H1 (cell line): ENCODE measurements around the gene CHD1. TPM values are rescaled to one million over a fixed set of nuclear protein-coding genes. Genes with fewer than 3 reads are reported as not detected.
A peak's percentile ranks its signal among the peaks of the same experiment; 100 is the strongest.

Experiments used
- CTCF ChIA-PET: fragments of 300-600 bp; sonication (Branson Sonifier 250); formaldehyde crosslinking; loops from one replicate; lab custom pipeline; 2021; ENCODE audit not compliant: partially characterized antibody; lab: Charles Lee
- POLR2A ChIA-PET: fragments of 300-600 bp; sonication (Branson Sonifier 250); formaldehyde crosslinking; loops from one replicate; lab custom pipeline; 2021; ENCODE audit warnings: inconsistent platforms; ENCODE audit not compliant: partially characterized antibody; lab: Charles Lee
- DNase-seq, 2 experiments: peaks; one replicate each; pipeline versions ENCODE4 v3.0.0 to v3.0.0-alpha.2; 2010 to 2022; ENCODE audit warnings: low spot score in 2 of 2, low read depth in 1 of 2, mixed read lengths in 1 of 2
- FAIRE-seq: peaks from 2 replicates; lab custom pipeline; 2011; peaks lifted over from hg19 to GRCh38; lab: Jason Lieb, UNC
- H2AFZ ChIP-seq: 2 replicates; pipeline ENCODE4 v1.8.1; 2012; ENCODE audit warnings: low read length, inconsistent platforms
- H2AK5ac ChIP-seq: 2 replicates; pipeline ENCODE4 v1.6.1; 2013; ENCODE audit warnings: low read depth, low read length
- H2BK120ac ChIP-seq: replicated peaks from 2 replicates; pipeline ENCODE3; 2013; ENCODE audit warnings: low read depth, low read length, inconsistent platforms
- H2BK12ac ChIP-seq: 2 replicates; pipeline ENCODE4 v1.6.1; 2013; ENCODE audit warnings: low read depth, low read length
- H2BK15ac ChIP-seq: 2 replicates; pipeline ENCODE4 v1.6.1; 2013; ENCODE audit warnings: low read length
- H2BK20ac ChIP-seq: 2 replicates; pipeline ENCODE4 v1.6.1; 2013; ENCODE audit warnings: low read length
- H2BK5ac ChIP-seq: 2 replicates; pipeline ENCODE4 v1.6.1; 2013; ENCODE audit warnings: low read depth, low read length
- H3K14ac ChIP-seq: 2 replicates; pipeline ENCODE4 v1.6.1; 2013; ENCODE audit warnings: inconsistent platforms; ENCODE audit not compliant: insufficient read length
- H3K18ac ChIP-seq: 2 replicates; pipeline ENCODE4 v1.6.1; 2013; ENCODE audit warnings: low read length; ENCODE audit errors: extremely low read depth
- H3K23ac ChIP-seq: 2 replicates; pipeline ENCODE4 v1.6.1; 2013; ENCODE audit warnings: inconsistent platforms; ENCODE audit not compliant: insufficient read length
- H3K23me2 ChIP-seq: 2 replicates; pipeline ENCODE4 v1.6.1; 2013; ENCODE audit warnings: low read depth, low read length
- H3K27ac ChIP-seq: 2 replicates; pipeline ENCODE4 v1.6.1; 2011; ENCODE audit warnings: low read depth, low read length, inconsistent platforms
- H3K27me3 ChIP-seq, 4 experiments: replicated peaks in 1 of 4; 1 replicate in 1 of 4; 2 replicates in 3 of 4; pipeline versions ENCODE4 v1.6.1 to v1.8.1; 2011 to 2013; ENCODE audit warnings: low read length in 3 of 4, mild to moderate bottlenecking in 3 of 4, inconsistent platforms in 2 of 4, mixed read lengths in 2 of 4, moderate library complexity in 1 of 4; ENCODE audit not compliant: control insufficient read depth in 3 of 4, insufficient read depth in 3 of 4; ENCODE audit errors: extremely low read depth in 1 of 4
- H3K36me3 ChIP-seq, 4 experiments: 2 replicates each; pipeline versions ENCODE4 v1.6.1 to v1.8.1; 2011 to 2013; ENCODE audit warnings: mild to moderate bottlenecking in 4 of 4, low read length in 3 of 4, moderate library complexity in 2 of 4, control low read depth in 1 of 4, inconsistent platforms in 1 of 4; ENCODE audit not compliant: insufficient read depth in 4 of 4, control insufficient read depth in 2 of 4
- H3K4ac ChIP-seq: replicated peaks from 2 replicates; pipeline ENCODE3; 2013; ENCODE audit warnings: low read length, low read depth, mixed read lengths, inconsistent platforms; ENCODE audit not compliant: insufficient read length
- H3K4me1 ChIP-seq, 4 experiments: replicated peaks in 1 of 4; 1 replicate in 1 of 4; 2 replicates in 3 of 4; pipeline versions ENCODE4 v1.6.1 to v1.8.1; 2011 to 2013; ENCODE audit warnings: low read length in 3 of 4, inconsistent platforms in 2 of 4, mixed read lengths in 1 of 4; ENCODE audit not compliant: insufficient read depth in 4 of 4, control insufficient read depth in 3 of 4
- H3K4me2 ChIP-seq, 2 experiments: 2 replicates each; pipeline versions ENCODE4 v1.6.1 to v1.8.1; 2011 to 2013; ENCODE audit warnings: low read depth in 2 of 2, low read length in 2 of 2, control low read depth in 1 of 2, inconsistent platforms in 1 of 2, mild to moderate bottlenecking in 1 of 2; ENCODE audit not compliant: insufficient read depth in 1 of 2
- H3K4me3 ChIP-seq, 4 experiments: fragments of 200-600, 300-600 bp in 1 of 4; sonication (generic), shearing (Covaris generic), sonication (Bioruptor Twin) in 1 of 4; 2 replicates each; pipeline versions ENCODE4 v1.5.1 to v1.8.1; 2011 to 2016; ENCODE audit warnings: low read length in 4 of 4, low read depth in 3 of 4, control low read depth in 2 of 4, inconsistent platforms in 2 of 4, mild to moderate bottlenecking in 2 of 4, mixed read lengths in 1 of 4, moderate library complexity in 1 of 4; ENCODE audit not compliant: insufficient read depth in 2 of 4; ENCODE audit errors: extremely low read depth in 1 of 4
- H3K56ac ChIP-seq: replicated peaks from 2 replicates; pipeline ENCODE3; 2013; ENCODE audit warnings: low read depth, mild to moderate bottlenecking, mixed read lengths, low read length, inconsistent platforms; ENCODE audit not compliant: insufficient read length
- H3K79me1 ChIP-seq: 2 replicates; pipeline ENCODE4 v1.6.1; 2013; ENCODE audit warnings: low read depth, low read length, control low read depth
- H3K79me2 ChIP-seq, 2 experiments: 2 replicates each; pipeline versions ENCODE4 v1.6.1 to v1.8.1; 2012 to 2013; ENCODE audit warnings: low read length in 2 of 2, mild to moderate bottlenecking in 2 of 2, inconsistent platforms in 1 of 2; ENCODE audit not compliant: insufficient read depth in 2 of 2, control insufficient read depth in 1 of 2
- H3K9ac ChIP-seq, 4 experiments: replicated peaks in 1 of 4; 1 replicate in 1 of 4; 2 replicates in 3 of 4; pipeline versions ENCODE4 v1.6.1 to v1.8.1; 2011 to 2013; ENCODE audit warnings: low read depth in 3 of 4, low read length in 3 of 4, control low read depth in 2 of 4, mild to moderate bottlenecking in 2 of 4, moderate library complexity in 2 of 4, inconsistent platforms in 1 of 4; ENCODE audit errors: extremely low read depth in 1 of 4
- H3K9me3 ChIP-seq, 2 experiments: 2 replicates each; pipeline versions ENCODE4 v1.6.1 to v1.8.1; 2012 to 2013; ENCODE audit warnings: mild to moderate bottlenecking in 2 of 2, moderate library complexity in 2 of 2, control low read depth in 1 of 2, inconsistent platforms in 1 of 2, low read depth in 1 of 2, low read length in 1 of 2, mixed read lengths in 1 of 2; ENCODE audit not compliant: insufficient read depth in 2 of 2
- H4K20me1 ChIP-seq, 2 experiments: replicated peaks in 1 of 2; 2 replicates each; pipeline versions ENCODE3 to v1.8.1; 2011 to 2013; ENCODE audit warnings: inconsistent platforms in 2 of 2, low read length in 2 of 2, mild to moderate bottlenecking in 1 of 2; ENCODE audit not compliant: insufficient read depth in 2 of 2, control insufficient read depth in 1 of 2
- H4K5ac ChIP-seq: 2 replicates; pipeline ENCODE4 v1.6.1; 2013; ENCODE audit warnings: low read length, low read depth, mixed read lengths, inconsistent platforms; ENCODE audit not compliant: insufficient read length
- H4K8ac ChIP-seq: 2 replicates; pipeline ENCODE4 v1.8.0; 2013; ENCODE audit warnings: mild to moderate bottlenecking, moderate library complexity, low read length, inconsistent platforms; ENCODE audit not compliant: insufficient read depth; ENCODE audit errors: extremely low read depth
- H4K91ac ChIP-seq: replicated peaks from 2 replicates; pipeline ENCODE3; 2013; ENCODE audit warnings: low read length, mixed read lengths, inconsistent platforms; ENCODE audit not compliant: insufficient read length
- BRCA1 ChIP-seq: IDR thresholded peaks from 2 replicates; pipeline ENCODE4 v1.6.1; 2012; ENCODE audit warnings: low read depth, low read length, improper control_type of control experiment
- CHD2 ChIP-seq: IDR thresholded peaks from 2 replicates; pipeline ENCODE4 v1.6.1; 2012; ENCODE audit warnings: low read length, improper control_type of control experiment
- CTBP2 ChIP-seq: IDR thresholded peaks from 2 replicates; pipeline ENCODE4 v1.7.0; 2011; ENCODE audit warnings: borderline replicate concordance, mild to moderate bottlenecking, moderate library complexity, mixed read lengths, low read length; ENCODE audit not compliant: insufficient read depth, insufficient read length
- POLR2A ChIP-seq, 2 experiments: IDR thresholded peaks; 1 replicate in 1 of 2; 2 replicates in 1 of 2; pipeline ENCODE4 v1.6.1; 2011; ENCODE audit warnings: low read depth in 2 of 2, low read length in 2 of 2, mild to moderate bottlenecking in 2 of 2; ENCODE audit errors: control extremely low read depth in 1 of 2
- RNF2 ChIP-seq: fragments of 200-900, 300-1000 bp; sonication (generic); IDR thresholded peaks from 2 replicates; pipeline ENCODE4 v1.7.1; 2016; ENCODE audit warnings: borderline replicate concordance, low read depth, mild to moderate bottlenecking, antibody characterized with exemption, low read length; ENCODE audit not compliant: poor library complexity, severe bottlenecking; ENCODE audit errors: missing control alignments
- SRF ChIP-seq: IDR thresholded peaks from 2 replicates; pipeline ENCODE4 v1.6.1; 2011; ENCODE audit warnings: mild to moderate bottlenecking, low read depth, low read length, moderate library complexity
- WGBS, 2 experiments: shearing (Covaris generic) in 1 of 2; methylation state at CpG; one replicate each; pipeline versions ENCODE4 v1.1.6 to v1.1.7; 2013 to 2015; ENCODE audit warnings: low lambda C conversion rate in 2 of 2, mixed read lengths in 2 of 2, inconsistent platforms in 1 of 2, low coverage in 1 of 2, missing lambda C conversion rate in 1 of 2; ENCODE audit not compliant: insufficient replicate concordance in 2 of 2, insufficient coverage in 1 of 2, insufficient read length in 1 of 2; ENCODE audit errors: extremely low coverage in 1 of 2, missing lambda C conversion rate in 1 of 2; 5-methylcytosine and 5-hydroxymethylcytosine counted together
- polyA plus RNA-seq, 7 experiments: library from polyadenylated mRNA; depleted of rRNA in 3 of 7; stranded (reverse) in 5 of 7; unstranded in 2 of 7; fragments of >200 nt in 5 of 7; fragments of 200-250 nt in 2 of 7; gene quantifications; 1 replicate in 5 of 7; 2 replicates in 1 of 7; 4 replicates in 1 of 7; pipeline versions ENCODE4 v1.2.1 to v1.2.3, GENCODE V29; 2011 to 2013; ENCODE audit warnings: missing spikeins in 2 of 7, mixed read lengths in 2 of 7
- total RNA-seq: library from RNA; stranded (reverse); fragmentation: NEBNext Ultra II Directional; extraction: Animal tissue kit (Norgen Biotek cat#: 25700); gene quantifications from 2 replicates; pipeline ENCODE4 v1.2.1, GENCODE V29; 2021
- TF ChIP-seq, protein P1 (sequence below): IDR thresholded peaks from 2 replicates; pipeline ENCODE4 v1.6.1; 2012; ENCODE audit warnings: inconsistent platforms

Gene CHD1
- total and polyA plus RNA-seq, 2 of the 8 experiments (the other 6 are each of a cell fraction or from before 2014, with no cell fraction given), result 15.6 to 53.0 TPM

- H2AK5ac ChIP-seq, result no peak overlapping the region
- FAIRE-seq (no peak), DNase-seq (no peak)
- H2BK12ac ChIP-seq, result no peak overlapping the region
- H3K18ac ChIP-seq, result no peak overlapping the region; the same call in 1 of the 2 replicates
- H2BK15ac ChIP-seq, result no peak overlapping the region
- CTCF ChIA-PET, result no interaction called here
- no peak overlapping the region for H4K91ac ChIP-seq
- no peak overlapping the region for H3K27ac ChIP-seq
- H3K79me2 ChIP-seq, result no peaks in the 10 kb centered on the region
- H3K4ac ChIP-seq, result no peak overlapping the region
- no peak overlapping the region for H4K8ac ChIP-seq
- WGBS, 2 experiments, result 89% methylated on average over 8 of the region's 8 CpGs; no CpG with 5 or more reads in 1 of the 2 experiments
- POLR2A ChIA-PET, result no interaction called here
- no peak overlapping the region for H2BK5ac ChIP-seq
- H2BK120ac ChIP-seq, result peak overlapping the region; percentile 43
- H3K9ac ChIP-seq, result no peak overlapping the region
- TF ChIP-seq SRF, result no peak
- no peak for TF ChIP-seq CHD2
- TF ChIP-seq, protein P1, sequence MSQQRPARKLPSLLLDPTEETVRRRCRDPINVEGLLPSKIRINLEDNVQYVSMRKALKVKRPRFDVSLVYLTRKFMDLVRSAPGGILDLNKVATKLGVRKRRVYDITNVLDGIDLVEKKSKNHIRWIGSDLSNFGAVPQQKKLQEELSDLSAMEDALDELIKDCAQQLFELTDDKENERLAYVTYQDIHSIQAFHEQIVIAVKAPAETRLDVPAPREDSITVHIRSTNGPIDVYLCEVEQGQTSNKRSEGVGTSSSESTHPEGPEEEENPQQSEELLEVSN, result no peak
- TF ChIP-seq RNF2, result no peak
- no peak for TF ChIP-seq CTBP2
- TF ChIP-seq POLR2A (IDR thresholded peaks at IDR 0.05; ENCODE audit: control extremely low read depth in 1 of 2, low read depth in 2 of 2, low read length in 2 of 2), result no peak
- TF ChIP-seq BRCA1, result no peak
- H3K27me3 ChIP-seq, result no peaks in the 10 kb centered on the region
- H3K9me3 ChIP-seq, result peaks cover 16 to 30% of the 10 kb centered on the region in 2 experiments
- H3K4me3 ChIP-seq, result no peak overlapping the region
- no peaks in the 10 kb centered on the region for H3K4me1 ChIP-seq
- H2BK20ac ChIP-seq, result no peak overlapping the region
- H4K5ac ChIP-seq, result no peak overlapping the region
- no peaks in the 10 kb centered on the region for H3K79me1 ChIP-seq
- no peak overlapping the region for H3K56ac ChIP-seq
- 0 out of 8 replicates have a peak, but pooled peaks cover 0 to 3% (median 0%) of the 10 kb centered on the region in 4 experiments for H3K36me3 ChIP-seq
- H3K23me2 ChIP-seq, result no peaks in the 10 kb centered on the region
- no peak overlapping the region for H3K23ac ChIP-seq
- no peak overlapping the region for H3K14ac ChIP-seq
- no peak overlapping the region for H2AFZ ChIP-seq
- H4K20me1 ChIP-seq, result no peaks in the 10 kb centered on the region
- H3K4me2 ChIP-seq, result no peak overlapping the region
Measured at GRCh38 chr5:98845878-98846277, 82.9 kb downstream of the CHD1 start.
